Esophagus muscularis mucosa (tissue), 4 donors: ENCODE results near the gene PSMC6.

Experiments used
- CTCF ChIP-seq, 3 experiments: fragments of 200-600 bp in 2 of 3; fragments of 450-650 bp in 1 of 3; sonication (generic) in 2 of 3; IDR thresholded peaks; one replicate each; pipeline ENCODE4 v1.5.1; 2017 to 2019; ENCODE audit warnings: antibody characterized with exemption in 3 of 3, mild to moderate bottlenecking in 2 of 3, moderate library complexity in 1 of 3
- EP300 ChIP-seq: sonication (generic); formaldehyde crosslinking; IDR thresholded peaks from one replicate; pipeline ENCODE4 v1.6.1; 2017; ENCODE audit warnings: antibody characterized with exemption
- POLR2A ChIP-seq: fragments of 450-650 bp; IDR thresholded peaks from one replicate; pipeline ENCODE4 v1.6.1; 2017; ENCODE audit warnings: antibody characterized with exemption, moderate library complexity, mild to moderate bottlenecking, low read depth
- POLR2AphosphoS5 ChIP-seq, 2 donors: sonication (generic); formaldehyde crosslinking; IDR thresholded peaks; one replicate each; pipeline ENCODE4 v1.6.1; 2017; ENCODE audit warnings: antibody characterized with exemption in 2 of 2

GRCh38 chr14:52683985-52684520 is 22.9 kb upstream of the PSMC6 start:
- no peak for TF ChIP-seq CTCF (IDR thresholded peaks at IDR 0.05)
- TF ChIP-seq POLR2A, result no peak
- no peak for TF ChIP-seq EP300
- no peak for TF ChIP-seq POLR2AphosphoS5 (IDR thresholded peaks at IDR 0.05)
